Measurements from ENCODE around the gene ZNF501.

ZNF501 gene

DNA sequence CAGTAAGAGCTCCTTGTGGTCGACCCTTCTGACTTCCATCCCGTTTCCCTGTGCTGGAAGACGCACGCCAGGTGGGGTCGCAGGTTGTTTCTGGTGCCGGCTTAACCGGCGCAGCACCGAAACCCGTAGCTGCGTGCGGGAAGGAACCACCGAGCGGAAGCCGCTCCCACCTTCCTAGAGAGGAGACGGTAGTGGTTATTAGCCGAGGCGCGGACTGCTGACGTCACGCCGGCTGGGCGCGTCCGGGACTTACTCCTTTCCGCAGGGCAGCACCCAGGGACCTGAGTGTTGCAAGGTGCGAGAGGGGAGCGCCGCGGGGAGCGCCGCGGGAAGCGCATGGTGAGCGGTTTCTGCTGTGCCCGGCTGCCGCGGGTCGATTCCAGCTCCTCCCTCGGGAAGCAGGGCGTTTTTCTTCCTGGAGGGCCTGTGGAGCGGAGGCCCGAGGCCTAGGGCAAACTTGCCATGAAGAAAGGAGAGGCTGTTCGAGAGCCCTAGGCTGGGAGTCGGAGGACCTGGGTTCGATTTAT is at the start of gene ZNF501:
ZNF501 (plus strand) TSS at position 252 of the 527 bp plus-strand sequence. CDS start 4,787 bp downstream, outside the sequence.
- FAIRE-seq, result no peak

GRCh38 chr3:44680921-44681455 is 48.4 kb upstream of the ZNF501 start:
- FAIRE-seq, result no peak

DNA sequence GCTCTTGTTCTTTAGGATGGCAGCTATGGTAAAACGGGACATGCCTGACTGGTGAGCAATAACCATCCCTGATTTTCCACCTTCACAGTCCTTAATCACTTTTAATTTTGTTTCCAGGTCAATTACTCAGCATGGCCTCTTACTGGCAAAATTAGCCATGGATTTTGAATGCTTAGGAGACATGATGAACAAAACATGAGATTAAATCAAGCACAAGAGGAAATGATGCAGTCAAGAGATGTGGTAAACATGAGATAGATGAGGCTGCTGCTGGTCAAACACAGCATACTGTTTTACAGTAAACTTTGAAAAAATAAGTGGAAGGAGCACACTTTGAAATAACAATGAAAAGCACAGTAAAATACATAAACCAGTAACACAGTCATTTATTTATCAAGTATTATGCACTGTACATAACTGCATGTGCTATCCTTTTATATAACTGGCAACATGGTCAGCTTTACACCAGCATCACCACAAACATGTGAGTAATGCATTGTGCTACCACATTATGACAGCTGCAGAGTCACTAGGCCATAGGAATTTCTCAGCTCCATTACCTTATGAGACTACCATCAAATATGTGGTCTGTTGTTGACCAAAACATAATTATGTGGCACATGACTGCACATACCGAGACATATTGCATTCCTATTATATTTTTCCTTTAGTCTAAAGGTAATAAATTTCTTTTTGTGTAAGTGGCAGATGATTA is 47.1 kb upstream of the ZNF501 start:
- FAIRE-seq, result no peak

GRCh38 chr3:44685128-44685800 is 44.2 kb upstream of the ZNF501 start:
- no peak for FAIRE-seq

GRCh38 chr3:44687898-44688297 is 41.5 kb upstream of the ZNF501 start:
- FAIRE-seq, result no peak

- no peak for FAIRE-seq
These were observed 16.9 kb upstream of the ZNF501 start, which contains the start of gene ZNF502 for GRCh38 chr3:44712455-44713075. ZNF502 (plus strand) TSS chr3:44712660; CDS start chr3:44720262, 7,602 bp downstream.

DNA sequence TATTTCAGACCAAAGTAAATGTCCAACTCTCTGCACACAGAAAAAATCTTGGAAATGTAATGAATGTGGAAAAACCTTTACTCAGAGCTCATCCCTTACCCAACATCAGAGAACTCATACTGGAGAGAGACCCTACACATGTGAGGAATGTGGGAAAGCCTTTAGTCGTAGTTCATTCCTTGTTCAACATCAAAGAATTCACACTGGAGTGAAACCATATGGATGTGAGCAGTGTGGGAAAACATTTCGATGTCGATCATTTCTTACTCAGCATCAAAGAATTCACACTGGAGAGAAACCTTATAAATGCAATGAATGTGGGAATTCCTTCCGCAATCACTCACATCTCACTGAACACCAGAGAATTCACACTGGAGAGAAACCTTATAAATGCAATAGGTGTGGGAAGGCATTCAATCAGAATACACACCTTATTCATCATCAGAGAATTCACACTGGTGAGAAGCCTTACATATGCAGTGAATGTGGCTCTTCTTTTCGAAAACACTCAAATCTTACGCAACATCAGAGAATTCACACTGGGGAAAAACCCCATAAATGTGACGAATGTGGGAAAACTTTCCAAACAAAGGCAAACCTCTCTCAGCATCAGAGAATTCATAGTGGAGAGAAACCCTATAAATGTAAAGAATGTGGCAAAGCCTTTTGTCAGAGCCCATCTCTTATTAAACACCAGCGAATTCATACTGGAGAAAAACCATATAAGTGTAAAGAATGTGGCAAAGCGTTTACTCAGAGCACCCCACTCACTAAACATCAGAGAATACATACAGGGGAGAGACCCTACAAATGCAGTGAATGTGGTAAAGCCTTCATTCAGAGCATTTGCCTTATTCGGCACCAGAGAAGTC is 8.0 kb upstream of the ZNF501 start:
- no peak for FAIRE-seq

DNA sequence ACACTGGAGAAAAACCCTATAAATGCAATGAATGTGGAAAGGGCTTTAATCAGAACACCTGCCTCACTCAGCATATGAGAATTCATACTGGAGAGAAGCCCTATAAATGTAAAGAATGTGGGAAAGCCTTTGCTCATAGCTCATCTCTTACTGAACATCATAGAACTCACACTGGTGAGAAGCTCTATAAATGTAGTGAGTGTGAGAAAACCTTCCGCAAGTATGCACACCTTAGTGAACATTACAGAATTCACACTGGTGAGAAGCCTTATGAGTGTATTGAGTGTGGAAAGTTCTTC is 7.4 kb upstream of the ZNF501 start:
- FAIRE-seq, result no peak

GRCh38 chr3:44734646-44735168 is 5.3 kb downstream of the ZNF501 start:
- FAIRE-seq, result no peak

GRCh38 chr3:44761101-44761423 is 31.6 kb downstream of the ZNF501 start:
- FAIRE-seq, result no peak

DNA sequence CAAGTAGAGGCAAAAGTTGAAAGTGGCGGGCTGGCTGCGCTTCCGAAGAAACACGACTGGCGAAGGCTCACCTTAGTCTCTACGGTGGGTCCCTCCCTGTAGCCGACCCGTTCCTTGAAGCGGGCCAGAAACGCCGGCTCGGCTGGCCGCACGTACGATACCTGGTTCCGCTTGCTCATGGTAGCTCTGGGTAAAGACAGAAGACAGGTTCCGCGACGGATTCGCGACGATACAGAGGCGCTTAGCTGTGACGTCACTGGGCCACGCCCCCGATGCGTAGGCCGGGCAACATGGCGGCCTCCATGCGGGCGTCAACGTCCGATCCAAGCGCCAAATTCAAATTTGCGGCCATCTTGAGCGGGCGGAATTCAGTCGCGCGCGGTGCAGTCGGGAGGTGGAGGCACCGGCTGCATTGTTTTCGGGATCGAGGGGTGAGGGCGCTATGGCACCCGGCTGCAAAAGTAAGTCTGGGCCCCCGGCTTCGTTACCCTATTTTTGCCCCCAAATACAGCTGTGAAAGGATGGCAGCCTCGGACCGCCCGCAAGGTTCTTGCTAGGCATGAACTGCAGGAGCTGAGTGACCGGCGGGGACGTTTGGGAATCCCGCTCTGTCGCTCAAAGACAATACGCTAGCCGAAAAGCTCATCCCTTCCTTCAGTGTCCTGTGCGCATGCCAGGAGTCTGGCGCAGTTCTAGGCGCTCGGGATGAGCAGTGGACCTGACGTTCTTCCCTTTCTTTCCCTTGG is 32.2 kb downstream of the ZNF501 start, which contains the start of the genes KIAA1143 and KIF15:
KIAA1143 (minus strand) TSS at position 196 of the 746 bp plus-strand sequence; CDS start at position 179, 17 bp downstream.
KIF15 (plus strand) TSS at position 371 of the 746 bp plus-strand sequence; CDS start at position 443, 72 bp downstream.
- no peak for FAIRE-seq

- no peak for FAIRE-seq
These were observed 32.8 kb downstream of the ZNF501 start for GRCh38 chr3:44762170-44762677.

GRCh38 chr3:44762690-44763089 is 33.3 kb downstream of the ZNF501 start:
- no peak for FAIRE-seq

- no peak for FAIRE-seq
These were observed 34.8 kb downstream of the ZNF501 start for GRCh38 chr3:44764248-44764647.

- no peak for FAIRE-seq
These were observed 42.1 kb downstream of the ZNF501 start for GRCh38 chr3:44771424-44772098.

- no peak for FAIRE-seq
These were observed 42.6 kb downstream of the ZNF501 start for GRCh38 chr3:44772099-44772442.

DNA sequence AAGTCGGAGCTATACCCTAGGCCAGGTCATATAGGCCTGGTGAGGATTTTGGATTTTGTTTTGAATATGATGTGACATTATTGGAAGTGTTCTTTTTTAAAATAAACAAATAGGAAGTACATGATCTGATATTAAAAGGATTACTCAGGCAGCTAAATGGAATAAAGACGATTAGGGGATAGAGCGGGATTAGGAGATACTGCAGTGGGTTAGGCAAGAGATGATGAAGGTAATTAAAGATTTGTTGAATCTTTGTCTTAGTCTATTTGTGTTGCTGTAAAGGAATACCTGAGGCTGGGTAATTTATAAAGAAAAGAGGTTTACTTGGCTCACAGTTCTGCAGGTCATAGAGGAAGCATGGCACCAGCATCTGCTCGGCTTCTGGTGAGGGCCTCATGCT is 53.5 kb downstream of the ZNF501 start:
- no peak for FAIRE-seq
